ENCODE results near the gene RUNX3.

DNA sequence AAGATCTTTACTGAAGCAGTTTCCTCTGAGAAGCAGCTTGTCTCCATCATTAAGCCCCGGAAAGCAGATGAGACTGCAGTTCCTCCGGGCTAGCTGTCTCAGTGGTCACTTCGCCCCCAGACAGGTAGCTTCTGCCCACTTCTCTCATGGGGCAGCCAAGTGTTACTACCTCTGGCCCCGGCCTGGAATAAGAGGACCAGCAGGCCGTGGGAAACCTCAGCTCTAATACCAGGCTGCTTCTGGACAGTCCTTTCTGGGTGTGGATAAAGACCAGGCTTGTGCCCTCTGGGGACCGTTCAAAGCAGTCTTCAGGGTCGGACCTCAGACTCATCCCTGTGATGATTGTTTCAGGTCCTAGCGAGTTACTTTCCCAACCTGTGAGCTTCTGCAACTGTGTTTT lies 54.8 kb downstream of the RUNX3 start:
- no peak for TF ChIP-seq CTCF (IDR thresholded peaks at IDR 0.05)
- TF ChIP-seq EP300 (IDR thresholded peaks at IDR 0.05), result no peak

Measured in sigmoid colon (tissue), 4 donors.